IMR-90 (cell line): ENCODE results near the gene ADAMTS20. TPM values are rescaled to one million over a fixed set of nuclear protein-coding genes. Genes with fewer than 3 reads are reported as not detected.

Experiments
- ATAC-seq: fragments of 200-7000 bp; cut with Tn5 transposase; 2 replicates; pipeline ENCODE4 v1.9.1; 2020; ENCODE audit warnings: low read depth, mild to moderate bottlenecking, moderate library complexity
- BruUV-seq: library from RNA; stranded (reverse); fragments of 400-500 nt; replicated peaks from 2 replicates; lab custom pipeline; 2021; lab: Mats Ljungman, UMichigan
- CTCF ChIA-PET: fragments of 300-600 bp; formaldehyde crosslinking; extraction: SDS; loops from one replicate; lab custom pipeline; 2021; ENCODE audit warnings: antibody characterized with exemption; lab: Yijun Ruan, JAX
- POLR2A ChIA-PET: fragments of 300-600 bp; sonication (Branson Sonifier 250); formaldehyde crosslinking; loops from one replicate; lab custom pipeline; 2022; ENCODE audit warnings: antibody characterized with exemption; ENCODE audit not compliant: unreplicated experiment; lab: Charles Lee
- DNase-seq: peaks from one replicate; pipeline ENCODE4 v3.0.0; 2013
- H2AFZ ChIP-seq: replicated peaks from 2 replicates; pipeline ENCODE3; 2013; ENCODE audit warnings: low read length, mild to moderate bottlenecking; ENCODE audit not compliant: poor library complexity
- H2AK5ac ChIP-seq: 2 replicates; pipeline ENCODE4 v1.6.1; 2013; ENCODE audit warnings: low read depth, low read length, inconsistent platforms
- H2AK9ac ChIP-seq: replicated peaks from 2 replicates; pipeline ENCODE3; 2013; ENCODE audit warnings: mild to moderate bottlenecking, low read depth, low read length, moderate library complexity; ENCODE audit not compliant: poor library complexity
- H2BK120ac ChIP-seq: 2 replicates; pipeline ENCODE4 v1.6.1; 2013; ENCODE audit warnings: low read depth, low read length, inconsistent platforms
- H2BK15ac ChIP-seq: 3 replicates; pipeline ENCODE4 v1.6.1; 2013; ENCODE audit warnings: low read depth, low read length, inconsistent platforms
- H2BK20ac ChIP-seq: 2 replicates; pipeline ENCODE4 v1.6.1; 2013; ENCODE audit warnings: low read depth, mild to moderate bottlenecking, inconsistent platforms, low read length, moderate library complexity
- H2BK5ac ChIP-seq: 2 replicates; pipeline ENCODE4 v1.6.1; 2013; ENCODE audit warnings: mild to moderate bottlenecking, low read depth, low read length, inconsistent platforms; ENCODE audit not compliant: poor library complexity, severe bottlenecking
- H3K14ac ChIP-seq: replicated peaks from 2 replicates; pipeline ENCODE4 v1.6.1; 2013; ENCODE audit warnings: low read depth, low read length, inconsistent platforms
- H3K18ac ChIP-seq: 2 replicates; pipeline ENCODE4 v1.6.1; 2013; ENCODE audit warnings: low read depth, low read length, control low read depth
- H3K23ac ChIP-seq: 2 replicates; pipeline ENCODE4 v1.6.1; 2013; ENCODE audit warnings: low read depth, low read length, inconsistent platforms
- H3K27ac ChIP-seq: 2 replicates; pipeline ENCODE4 v1.5.1; 2013; ENCODE audit warnings: mild to moderate bottlenecking, control low read depth, low read length; ENCODE audit not compliant: insufficient read depth
- H3K27me3 ChIP-seq: 2 replicates; pipeline ENCODE4 v1.6.1; 2013; ENCODE audit warnings: low read length; ENCODE audit not compliant: control insufficient read depth, insufficient read depth
- H3K36me3 ChIP-seq: 2 replicates; pipeline ENCODE4 v1.6.1; 2013; ENCODE audit warnings: low read length, mixed read lengths; ENCODE audit not compliant: control insufficient read depth, insufficient read depth
- H3K4ac ChIP-seq: 2 replicates; pipeline ENCODE4 v1.6.1; 2013; ENCODE audit warnings: low read depth, low read length, inconsistent platforms
- H3K4me1 ChIP-seq: 2 replicates; pipeline ENCODE4 v1.6.1; 2013; ENCODE audit warnings: low read length, mixed read lengths; ENCODE audit not compliant: control insufficient read depth, insufficient read depth
- H3K4me2 ChIP-seq: 2 replicates; pipeline ENCODE4 v1.6.1; 2013; ENCODE audit warnings: low read depth, mild to moderate bottlenecking, control low read depth, low read length, moderate library complexity
- H3K4me3 ChIP-seq: 2 replicates; pipeline ENCODE4 v1.5.1; 2013; ENCODE audit warnings: low read depth, mild to moderate bottlenecking, control low read depth, low read length, moderate library complexity; ENCODE audit not compliant: insufficient read depth
- H3K56ac ChIP-seq: 2 replicates; pipeline ENCODE4 v1.6.1; 2013; ENCODE audit warnings: low read length, inconsistent platforms; ENCODE audit not compliant: insufficient read depth; ENCODE audit errors: extremely low read depth
- H3K79me1 ChIP-seq, 2 experiments: 2 replicates each; pipeline ENCODE4 v1.6.1; 2013; ENCODE audit warnings: low read length in 2 of 2, inconsistent platforms in 1 of 2, low read depth in 1 of 2
- H3K9ac ChIP-seq: 2 replicates; pipeline ENCODE4 v1.6.1; 2013; ENCODE audit warnings: low read depth, low read length, control low read depth
- H3K9me1 ChIP-seq: 2 replicates; pipeline ENCODE4 v1.6.1; 2013; ENCODE audit warnings: low read length, inconsistent platforms; ENCODE audit not compliant: insufficient read depth
- H3K9me3 ChIP-seq: 2 replicates; pipeline ENCODE4 v1.6.1; 2013; ENCODE audit warnings: low read length; ENCODE audit not compliant: control insufficient read depth, insufficient read depth
- H4K20me1 ChIP-seq: 2 replicates; pipeline ENCODE4 v1.6.1; 2013; ENCODE audit warnings: low read length, inconsistent platforms; ENCODE audit not compliant: insufficient read depth
- H4K5ac ChIP-seq: 2 replicates; pipeline ENCODE4 v1.6.1; 2013; ENCODE audit warnings: mild to moderate bottlenecking, low read depth, low read length, control low read depth
- H4K8ac ChIP-seq, 2 experiments: 2 replicates each; pipeline ENCODE4 v1.6.1; 2013; ENCODE audit warnings: low read depth in 2 of 2, low read length in 2 of 2, control low read depth in 1 of 2, inconsistent platforms in 1 of 2
- H4K91ac ChIP-seq: 2 replicates; pipeline ENCODE4 v1.6.1; 2013; ENCODE audit warnings: low read depth, low read length, inconsistent platforms; ENCODE audit not compliant: insufficient read depth
- BHLHE40 ChIP-seq: fragments of 150-350 bp; IDR thresholded peaks from 2 replicates; pipeline ENCODE4 v1.6.1; 2016; ENCODE audit warnings: mild to moderate bottlenecking, low read depth, low read length
- FOS ChIP-seq: fragments of 150-350 bp; IDR thresholded peaks from 2 replicates; pipeline ENCODE4 v1.6.1; 2016; ENCODE audit warnings: low read depth, low read length
- MAFK ChIP-seq: IDR thresholded peaks from 2 replicates; pipeline ENCODE4 v1.6.1; 2012; ENCODE audit warnings: low read depth, low read length, improper control_type of control experiment
- NFE2L2 ChIP-seq: fragments of 150-350 bp; IDR thresholded peaks from 2 replicates; pipeline ENCODE4 v1.6.1; 2016; ENCODE audit warnings: low read depth, mild to moderate bottlenecking, low read length
- RCOR1 ChIP-seq: IDR thresholded peaks from 2 replicates; pipeline ENCODE4 v1.6.1; 2012; ENCODE audit warnings: mild to moderate bottlenecking, low read length, improper control_type of control experiment; ENCODE audit not compliant: insufficient replicate concordance
- RFX5 ChIP-seq: IDR thresholded peaks from 2 replicates; pipeline ENCODE4 v1.8.0; 2012; ENCODE audit warnings: low read depth, mild to moderate bottlenecking, low read length, moderate library complexity
- SMC3 ChIP-seq: fragments of 150-350 bp; IDR thresholded peaks from 2 replicates; pipeline ENCODE4 v1.6.1; 2016; ENCODE audit warnings: low read depth, mild to moderate bottlenecking, antibody characterized with exemption, low read length, moderate library complexity
- WGBS, 2 experiments: methylation state at CpG; one replicate each; pipeline versions ENCODE4 v1.1.5 to v1.1.7; 2013; ENCODE audit warnings: missing lambda C conversion rate in 2 of 2; ENCODE audit not compliant: insufficient read length in 1 of 2; ENCODE audit errors: extremely low coverage in 2 of 2; 5-methylcytosine and 5-hydroxymethylcytosine counted together
- dilution Hi-C: fragments of 300-500 bp; cut with HindIII; formaldehyde crosslinking; loops from one replicate; pipeline ENCODE4 v1.14.3; 2018; ENCODE audit warnings: low sequenced_read_pairs; ENCODE audit not compliant: unreplicated experiment
- in situ Hi-C: fragments of 300-500 bp; cut with MboI; formaldehyde crosslinking; loops from 3 replicates; pipeline ENCODE4 v1.14.3; 2019; ENCODE audit warnings: low sequenced_read_pairs, inconsistent platforms, mixed read lengths
- intact Hi-C: fragments of 100-400 bp; cut with micrococcal nuclease; formaldehyde crosslinking; loops from 2 replicates; pipeline ENCODE4 v1.10.0; 2022
- polyA plus RNA-seq, 3 experiments: library from polyadenylated mRNA; depleted of rRNA; stranded (reverse); fragments of >200 nt; gene quantifications; 2 replicates each; pipeline ENCODE4 v1.2.3, GENCODE V29; 2012; ENCODE audit warnings: low replicate concordance in 1 of 3
- total RNA-seq: library from RNA; depleted of rRNA; stranded (reverse); fragments of >200 nt; gene quantifications from 2 replicates; pipeline ENCODE4 v1.2.3, GENCODE V29; 2012
- TF ChIP-seq, protein P1 (sequence below): fragments of 150-350 bp; IDR thresholded peaks from 2 replicates; pipeline ENCODE4 v1.6.1; 2017; ENCODE audit warnings: mild to moderate bottlenecking, antibody characterized with exemption, low read length, low read depth

ADAMTS20 gene
- total and polyA plus RNA-seq, 2 of the 4 experiments (the other 2 are of a cell fraction) = not detected

DNA sequence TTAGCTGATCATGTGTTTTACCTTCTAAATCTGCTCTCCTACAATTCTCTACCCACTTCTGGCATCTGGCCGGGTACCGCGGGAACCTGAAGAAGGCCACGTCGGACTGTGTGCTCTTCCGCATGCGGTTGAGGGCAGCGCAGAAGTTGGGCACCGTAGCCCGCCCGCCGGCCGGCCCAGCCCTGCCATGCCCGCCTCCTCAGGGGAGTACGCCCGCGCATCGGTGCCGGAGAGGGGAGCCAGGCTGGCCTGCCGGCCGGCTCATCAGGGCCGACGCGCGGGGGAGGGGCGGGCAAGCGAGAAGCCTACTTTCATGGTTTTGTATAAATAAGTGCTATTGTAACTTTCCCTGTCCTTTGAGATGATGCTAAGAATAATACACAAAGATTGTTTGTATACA lies 19.9 kb upstream of the ADAMTS20 start:
- H3K9me1 ChIP-seq = no peaks in the 10 kb centered on the region
- no peak overlapping the region for H4K91ac ChIP-seq
- H3K56ac ChIP-seq = no peak overlapping the region
- no peaks in the 10 kb centered on the region for H3K4me1 ChIP-seq
- no peak overlapping the region for H3K27ac ChIP-seq
- no peaks in the 10 kb centered on the region for H3K27me3 ChIP-seq
- no peak overlapping the region for H4K8ac ChIP-seq
- in situ Hi-C loops = no loop called here
- no peaks in the 10 kb centered on the region for H3K36me3 ChIP-seq
- H3K4me2 ChIP-seq = no peak overlapping the region
- 35% methylated on average over 8 of the region's 27 CpGs; no CpG with 5 or more reads in 1 of the 2 experiments for WGBS, 2 experiments
- H2AK9ac ChIP-seq = no peak overlapping the region
- ATAC-seq (no peak), DNase-seq (no peak)
- intact Hi-C loops = no loop called here
- H3K18ac ChIP-seq = no peak overlapping the region
- no peak overlapping the region for H3K9ac ChIP-seq
- BruUV-seq = no TSS peak
- H4K20me1 ChIP-seq = no peaks in the 10 kb centered on the region
- TF ChIP-seq, protein P1, sequence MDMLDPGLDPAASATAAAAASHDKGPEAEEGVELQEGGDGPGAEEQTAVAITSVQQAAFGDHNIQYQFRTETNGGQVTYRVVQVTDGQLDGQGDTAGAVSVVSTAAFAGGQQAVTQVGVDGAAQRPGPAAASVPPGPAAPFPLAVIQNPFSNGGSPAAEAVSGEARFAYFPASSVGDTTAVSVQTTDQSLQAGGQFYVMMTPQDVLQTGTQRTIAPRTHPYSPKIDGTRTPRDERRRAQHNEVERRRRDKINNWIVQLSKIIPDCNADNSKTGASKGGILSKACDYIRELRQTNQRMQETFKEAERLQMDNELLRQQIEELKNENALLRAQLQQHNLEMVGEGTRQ = no peak
- TF ChIP-seq RFX5 (no peak), MAFK (no peak), SMC3 (no peak), FOS (no peak), RCOR1 (no peak), NFE2L2 (no peak), BHLHE40 (no peak)
- no peak overlapping the region for H2BK120ac ChIP-seq
- no peak overlapping the region for H3K4ac ChIP-seq
- ChIA-PET CTCF (no interaction called here), POLR2A (no interaction called here)
- no peak overlapping the region for H4K5ac ChIP-seq
- dilution Hi-C loops = no loop called here
- H2BK5ac ChIP-seq = no peak overlapping the region
- H2BK15ac ChIP-seq = no peak overlapping the region
- no peak overlapping the region for H3K23ac ChIP-seq
- H3K9me3 ChIP-seq = no peaks in the 10 kb centered on the region
- no peak overlapping the region for H3K4me3 ChIP-seq
- no peak overlapping the region for H2BK20ac ChIP-seq
- H2AK5ac ChIP-seq = no peak overlapping the region
- H3K14ac ChIP-seq = no peak overlapping the region
- H3K79me1 ChIP-seq = no peaks in the 10 kb centered on the region
- H2AFZ ChIP-seq = peak overlapping the region; percentile 11
